ENCODE data around the gene SYT1. TPM values are rescaled to one million over a fixed set of nuclear protein-coding genes. Genes with fewer than 3 reads are reported as not detected.

The SYT1 gene
- total RNA-seq, 1 experiment from 2014 or later = 44.9 TPM

- TF ChIP-seq REST (IDR thresholded peaks at IDR 0.05; ENCODE audit: low read depth) = no peak
- TF ChIP-seq YY1 (IDR thresholded peaks at IDR 0.05; ENCODE audit: extremely low read depth, insufficient replicate concordance, low read depth, low read length) = no peak
- no peak for TF ChIP-seq JUND (IDR thresholded peaks at IDR 0.05)
- TF ChIP-seq FOSL1 (IDR thresholded peaks at IDR 0.05; ENCODE audit: low read depth) = no peak
- no peak for TF ChIP-seq SRF (IDR thresholded peaks at IDR 0.05; ENCODE audit: low read depth)
These were observed 279.2 kb downstream of the SYT1 start (continued) for GRCh38 chr12:79143803-79144202.

DNA sequence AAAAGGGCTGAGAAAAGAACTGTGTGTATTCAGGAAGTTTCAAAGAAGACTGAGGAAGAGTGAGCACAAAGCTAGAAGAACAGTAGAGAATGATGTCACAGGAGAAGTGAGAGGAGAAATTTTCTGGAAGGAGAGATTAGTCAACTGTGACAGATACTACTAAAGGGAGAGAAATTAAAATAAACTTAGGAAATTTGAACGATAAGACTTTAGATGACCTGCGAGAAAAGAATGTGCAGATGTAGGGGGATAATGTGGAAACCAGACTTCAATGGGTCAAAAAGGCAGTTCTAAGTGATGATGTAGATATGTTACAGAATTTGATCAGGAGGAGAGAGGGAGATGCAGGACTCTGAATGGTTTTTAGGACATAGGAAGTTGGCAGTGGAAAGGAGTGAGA lies 287.4 kb downstream of the SYT1 start:
- DNase-seq (ENCODE audit: low read depth, low spot score) = no peak
- Histone ChIP-seq H2AFZ (ENCODE audit: low read depth, low read length, poor library complexity, severe bottlenecking) (no peak overlapping the region), H3K27ac (ENCODE audit: low read depth, low read length) (no peak overlapping the region), H3K4me2 (ENCODE audit: low read length) (no peak overlapping the region), H3K36me3 (ENCODE audit: control insufficient read depth in 1 of 2, insufficient read depth in 2 of 2, low read length in 2 of 2) (no peaks in the 10 kb centered on the region), H3K4me1 (ENCODE audit: control insufficient read depth in 1 of 2, insufficient read depth in 2 of 2, low read length in 2 of 2) (no peaks in the 10 kb centered on the region), H3K4me3 (replicated peaks in 1 of 2; ENCODE audit: low read depth in 1 of 2, low read length in 2 of 2) (no peak overlapping the region), H4K20me1 (ENCODE audit: insufficient read depth) (no peaks in the 10 kb centered on the region), H3K27me3 (ENCODE audit: insufficient read depth, low read length) (no peaks in the 10 kb centered on the region), H3K9me2 (ENCODE audit: insufficient read depth) (no peaks in the 10 kb centered on the region), H3K79me2 (ENCODE audit: insufficient read depth, low read length) (no peaks in the 10 kb centered on the region), H3K9ac (ENCODE audit: low read length) (no peak overlapping the region), H3K9me3 (ENCODE audit: control insufficient read depth in 1 of 2, insufficient read depth in 1 of 2, low read depth in 1 of 2, low read length in 2 of 2) (no peaks in the 10 kb centered on the region)
- ChIA-PET POLR2A (no interaction called here), CTCF (no interaction called here), RAD21 (ENCODE audit: low non-redundant PET in 1 of 2, low total read pairs in 2 of 2, uncharacterized antibody in 2 of 2, unreplicated experiment in 2 of 2) (no interaction called here)
- no peak for ATAC-seq
- TF ChIP-seq ATF3 (IDR thresholded peaks at IDR 0.05) = no peak
- TF ChIP-seq REST (IDR thresholded peaks at IDR 0.05; ENCODE audit: low read depth) = no peak
- TF ChIP-seq JUND (IDR thresholded peaks at IDR 0.05) = no peak
- TF ChIP-seq FOSL1 (IDR thresholded peaks at IDR 0.05; ENCODE audit: low read depth) = no peak
- TF ChIP-seq SIN3A (IDR thresholded peaks at IDR 0.05; ENCODE audit: low read depth) = no peak
- no peak for TF ChIP-seq ELF1 (IDR thresholded peaks at IDR 0.05; ENCODE audit: borderline replicate concordance, low read depth)
- intact Hi-C loops (cut with micrococcal nuclease) = no loop called here
- no TSS peak for BruUV-seq (replicated peaks)

Measured in HCT116 (cell line).